Stimulated activated CD8-positive, alpha-beta memory T cell treated with anti-CD3 and anti-CD28 coated beads, Interleukin-2, amount 100 ng/mL, for 48 hours (primary cell): ENCODE data around the gene PEX11B.
"Not testable (repeated sequence)": the region's sequence is repeated elsewhere in the genome, so short reads cannot be mapped to it uniquely, and the experiment has no call there.

Experiments used
- DNase-seq, 2 donors: peaks; one replicate each; pipeline ENCODE4 v3.0.0-alpha.2; 2020; ENCODE audit warnings: low read depth in 2 of 2

PEX11B gene

GRCh38 chr1:145952903-145953302, 34.4 kb upstream of the PEX11B start:
- DNase-seq: no peak

- no peak for DNase-seq
Measured at GRCh38 chr1:145951526-145951925, 33.0 kb upstream of the PEX11B start.

- DNase-seq: no peak
Measured at GRCh38 chr1:145949219-145949618, 30.7 kb upstream of the PEX11B start.

- DNase-seq: no peak
Measured at GRCh38 chr1:145947551-145947950, 29.0 kb upstream of the PEX11B start.

GRCh38 chr1:145946477-145946986, 28.0 kb upstream of the PEX11B start:
- DNase-seq: no peak

- DNase-seq: no peak
Measured at GRCh38 chr1:145944532-145944931, 26.0 kb upstream of the PEX11B start.

GRCh38 chr1:145942871-145943270, 24.4 kb upstream of the PEX11B start:
- DNase-seq: no peak

- DNase-seq: no peak
Measured at GRCh38 chr1:145942405-145942804, 23.9 kb upstream of the PEX11B start.

GRCh38 chr1:145937436-145937835, 18.9 kb upstream of the PEX11B start:
- DNase-seq: no peak

GRCh38 chr1:145936247-145936646, 17.7 kb upstream of the PEX11B start:
- no peak for DNase-seq

- no peak for DNase-seq
Measured at GRCh38 chr1:145935708-145936107, 17.2 kb upstream of the PEX11B start.

GRCh38 chr1:145932522-145933009, 14.0 kb upstream of the PEX11B start:
- not testable (repeated sequence) for DNase-seq

- no peak for DNase-seq
Measured at GRCh38 chr1:145927916-145928643, 9.6 kb upstream of the PEX11B start.

GRCh38 chr1:145927063-145927886, 8.8 kb upstream of the PEX11B start, which contains the start of gene RBM8A:
TSS of gene RBM8A (minus strand) at chr1:145927484. CDS start at chr1:145927426, 58 bp downstream.
- DNase-seq: peak; percentile 78 to 87

- DNase-seq: peak in 1 of 2 donors; percentile 23
Measured at GRCh38 chr1:145926686-145927062, 8.2 kb upstream of the PEX11B start.

GRCh38 chr1:145922266-145922665, 3.7 kb upstream of the PEX11B start:
- DNase-seq: no peak

- DNase-seq: not testable (repeated sequence)
Measured at GRCh38 chr1:145920297-145920696, 1.8 kb upstream of the PEX11B start.

- DNase-seq: no peak
Measured at GRCh38 chr1:145918992-145919939, 749 bp upstream of the PEX11B start.

- DNase-seq: no peak
Measured at GRCh38 chr1:145917595-145917994, 922 bp downstream of the PEX11B start.

- DNase-seq: no peak
Measured at GRCh38 chr1:145916745-145917144, 1.8 kb downstream of the PEX11B start.

- DNase-seq: no peak
Measured at GRCh38 chr1:145912128-145912641, 6.3 kb downstream of the PEX11B start.
